Measurements from ENCODE around the gene UBE2Q1.

DNA sequence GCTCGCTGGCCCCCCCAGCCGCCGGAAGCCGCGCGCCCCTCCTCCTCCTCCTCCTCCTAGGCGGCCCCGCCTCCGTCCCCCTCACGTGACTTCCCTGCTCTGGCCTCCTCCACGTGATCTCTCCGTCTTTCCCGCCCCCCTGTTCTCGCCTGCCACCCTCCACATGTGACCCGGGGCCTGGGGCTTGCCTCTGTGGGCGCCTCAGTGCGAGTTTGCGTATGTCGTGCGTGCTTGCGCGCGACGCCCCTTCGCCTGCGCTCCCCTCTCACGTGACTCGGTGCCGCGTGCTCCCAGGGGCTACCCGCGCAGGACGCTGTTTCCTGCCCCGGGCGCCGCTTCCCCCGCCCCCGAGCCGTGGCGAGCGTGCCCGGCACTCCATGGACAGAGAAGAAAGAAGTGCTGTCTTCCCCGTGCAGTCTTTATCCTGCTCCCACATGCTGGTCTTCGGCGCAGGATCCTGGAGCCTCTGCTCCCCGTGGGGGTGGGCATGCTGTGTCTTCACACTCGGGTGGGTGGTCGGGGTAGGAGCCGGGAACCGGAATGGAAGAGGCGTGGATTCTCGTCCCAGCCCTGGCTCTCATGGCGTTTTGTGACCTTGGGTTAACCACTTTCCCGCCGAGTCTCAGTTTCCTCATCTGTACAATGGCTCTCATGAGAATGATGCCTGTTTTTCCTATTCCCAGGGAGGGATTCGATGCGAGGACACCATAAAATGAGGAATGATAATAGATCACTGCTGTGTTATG is 431 bp upstream of the UBE2Q1 start:
- TF ChIP-seq, protein P1, sequence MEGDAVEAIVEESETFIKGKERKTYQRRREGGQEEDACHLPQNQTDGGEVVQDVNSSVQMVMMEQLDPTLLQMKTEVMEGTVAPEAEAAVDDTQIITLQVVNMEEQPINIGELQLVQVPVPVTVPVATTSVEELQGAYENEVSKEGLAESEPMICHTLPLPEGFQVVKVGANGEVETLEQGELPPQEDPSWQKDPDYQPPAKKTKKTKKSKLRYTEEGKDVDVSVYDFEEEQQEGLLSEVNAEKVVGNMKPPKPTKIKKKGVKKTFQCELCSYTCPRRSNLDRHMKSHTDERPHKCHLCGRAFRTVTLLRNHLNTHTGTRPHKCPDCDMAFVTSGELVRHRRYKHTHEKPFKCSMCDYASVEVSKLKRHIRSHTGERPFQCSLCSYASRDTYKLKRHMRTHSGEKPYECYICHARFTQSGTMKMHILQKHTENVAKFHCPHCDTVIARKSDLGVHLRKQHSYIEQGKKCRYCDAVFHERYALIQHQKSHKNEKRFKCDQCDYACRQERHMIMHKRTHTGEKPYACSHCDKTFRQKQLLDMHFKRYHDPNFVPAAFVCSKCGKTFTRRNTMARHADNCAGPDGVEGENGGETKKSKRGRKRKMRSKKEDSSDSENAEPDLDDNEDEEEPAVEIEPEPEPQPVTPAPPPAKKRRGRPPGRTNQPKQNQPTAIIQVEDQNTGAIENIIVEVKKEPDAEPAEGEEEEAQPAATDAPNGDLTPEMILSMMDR (IDR thresholded peaks at IDR 0.05; ENCODE audit: borderline replicate concordance, extremely low read depth, low read length, poor library complexity, severe bottlenecking), result no peak
- no peak for TF ChIP-seq EZH2 (IDR thresholded peaks at IDR 0.05; ENCODE audit: borderline replicate concordance, low read depth, low read length, severe bottlenecking)
